Inflammatory macrophage treated with lipopolysaccharide for 1 hour (primary cell): Measurements from ENCODE around the gene CCDC191.

ENCODE experiments used
- DNase-seq, 2 donors: peaks; one replicate each; pipeline ENCODE4 v3.0.0-alpha.2; 2020 to 2022

The CCDC191 gene

DNA sequence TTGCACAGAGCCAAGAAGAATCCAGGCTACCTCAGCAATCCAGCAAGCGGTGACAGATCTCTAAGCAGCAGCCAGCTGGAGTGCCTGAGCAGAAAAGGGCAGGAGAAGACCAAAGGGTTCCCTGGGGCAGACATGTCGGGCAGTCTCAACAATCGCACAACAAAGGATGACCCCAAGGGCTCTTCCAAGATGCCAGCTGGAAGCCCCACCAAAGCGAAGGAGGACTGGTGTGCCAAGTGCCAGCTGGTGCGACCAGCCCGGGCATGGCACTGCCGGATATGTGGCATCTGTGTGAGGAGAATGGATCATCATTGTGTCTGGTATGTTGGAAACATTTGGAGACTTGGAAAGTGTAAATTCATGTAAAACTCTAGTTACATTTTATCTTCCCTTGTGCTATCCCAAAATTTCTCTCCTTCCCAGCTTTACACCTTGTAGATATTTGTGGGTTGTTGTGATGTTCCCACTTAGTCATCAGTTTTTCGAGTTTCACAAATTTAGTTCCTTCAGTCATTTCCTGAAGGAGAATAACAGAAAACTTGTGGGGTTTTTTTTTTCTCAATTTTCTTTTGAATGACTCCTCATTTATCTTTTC lies 102.1 kb downstream of the CCDC191 start:
- no peak for DNase-seq

DNA sequence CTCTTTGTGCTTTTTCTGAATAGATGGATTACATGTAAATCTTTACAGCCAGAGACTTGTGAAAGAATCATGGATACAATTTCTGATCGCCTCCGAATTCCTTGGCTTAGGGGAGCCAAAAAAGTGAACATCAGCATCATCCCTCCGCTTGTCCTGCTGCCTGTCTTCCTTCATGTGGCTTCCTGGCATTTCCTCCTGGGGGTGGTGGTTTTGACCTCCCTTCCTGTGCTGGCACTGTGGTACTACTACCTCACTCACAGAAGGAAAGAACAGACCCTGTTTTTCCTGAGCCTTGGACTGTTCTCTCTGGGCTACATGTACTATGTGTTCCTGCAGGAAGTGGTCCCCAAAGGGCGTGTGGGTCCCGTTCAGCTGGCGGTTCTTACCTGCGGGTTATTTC lies 102.6 kb downstream of the CCDC191 start:
- no peak for DNase-seq

DNA sequence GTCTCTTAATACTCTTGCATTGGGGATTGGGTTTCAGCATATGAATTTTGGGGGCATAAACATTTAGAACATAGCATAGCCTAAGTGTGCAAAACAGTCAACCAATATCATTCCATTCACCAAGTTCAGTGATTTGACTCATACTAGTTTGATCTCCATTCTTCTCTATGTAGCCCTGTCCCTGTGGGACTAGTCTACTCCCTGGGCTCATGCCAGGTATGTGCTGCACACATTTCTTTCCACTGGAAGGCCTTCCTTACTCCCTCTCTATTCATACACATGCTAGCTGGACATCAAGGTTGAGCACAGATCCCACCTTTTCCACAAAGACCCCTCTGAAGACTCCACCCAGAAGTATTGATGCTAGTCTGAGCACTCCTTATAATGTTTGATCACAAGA lies 103.4 kb downstream of the CCDC191 start:
- DNase-seq, result no peak

DNA sequence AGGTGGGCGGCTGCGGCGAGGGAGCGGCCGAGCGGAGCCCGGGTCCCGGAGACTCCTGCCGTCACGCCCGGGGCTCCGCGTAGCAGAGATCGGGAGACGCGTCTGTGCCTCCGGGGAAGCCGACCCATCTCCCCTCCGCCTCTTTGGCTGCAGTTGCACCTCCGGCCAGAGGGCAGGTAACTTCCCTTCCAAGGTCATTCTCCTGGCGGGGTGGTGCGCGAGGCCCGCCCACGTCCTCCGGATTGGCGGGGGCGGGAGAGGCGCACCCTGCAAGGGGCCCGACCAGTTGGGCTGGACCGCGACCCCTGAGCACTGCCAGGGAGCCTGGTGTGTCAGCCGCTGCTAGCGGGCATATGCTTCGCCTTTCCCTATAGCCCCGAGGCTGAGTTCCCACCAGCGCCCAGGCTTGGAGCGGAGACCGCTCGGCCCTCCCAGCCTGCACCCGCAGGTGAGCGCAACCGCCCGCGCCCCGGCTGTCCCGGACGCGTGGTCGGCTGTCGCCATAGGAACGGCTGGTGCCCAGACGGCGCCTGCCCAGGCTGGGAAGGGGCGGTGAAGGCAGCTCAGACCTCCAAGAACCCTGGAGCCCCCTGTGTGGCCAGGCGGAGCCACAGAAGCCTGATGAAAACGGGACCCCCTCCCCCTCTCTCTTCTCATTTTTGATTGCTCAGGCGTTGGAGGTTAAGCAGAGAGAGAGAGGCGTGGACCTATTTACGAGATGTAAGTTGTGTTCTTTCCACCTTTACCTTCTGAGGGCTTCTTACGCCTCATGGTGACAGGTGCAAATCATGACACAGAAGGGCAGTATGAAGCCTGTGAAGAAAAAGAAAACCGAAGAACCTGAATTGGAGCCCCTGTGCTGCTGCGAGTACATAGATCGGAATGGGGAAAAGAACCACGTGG lies 108.1 kb downstream of the CCDC191 start:
- DNase-seq, result no peak

DNA sequence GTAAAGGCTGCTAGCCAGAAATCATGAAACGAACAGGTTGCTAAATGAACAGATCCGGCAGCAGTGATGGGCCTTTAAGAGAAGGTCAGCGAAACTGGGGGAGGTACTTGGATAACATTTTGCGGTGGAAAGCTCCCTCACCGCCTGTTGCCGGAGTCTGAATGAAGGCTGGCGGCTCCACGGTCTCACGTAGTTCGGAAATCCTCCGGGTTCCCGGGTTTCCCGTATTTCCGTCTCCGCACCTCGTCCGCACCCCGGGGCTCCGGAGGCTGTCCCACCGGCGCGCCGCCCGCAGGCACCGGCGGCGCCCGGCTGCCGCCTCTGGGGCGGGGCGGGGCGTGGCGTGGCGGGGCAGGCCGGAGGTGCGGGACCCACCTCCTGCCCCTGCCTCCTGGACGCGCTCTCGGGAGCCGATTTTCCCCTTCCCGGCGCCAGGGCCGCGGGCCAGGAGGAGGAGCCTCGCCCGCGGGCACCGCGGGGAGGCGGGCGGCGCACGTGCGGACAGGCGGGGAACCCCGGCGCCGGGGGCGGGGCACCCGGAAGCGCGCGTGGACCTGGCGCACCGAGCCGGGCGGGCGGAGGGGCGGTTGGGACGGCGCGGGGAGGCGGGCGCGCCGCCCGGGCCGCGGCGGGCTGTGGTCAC lies 108.8 kb downstream of the CCDC191 start, which contains the start of gene ZDHHC23:
Gene ZDHHC23, plus strand, starts transcription at position 642 of the 643 bp plus-strand sequence. CDS start 790 bp downstream, outside the sequence.
- DNase-seq, result peak; percentile 36 to 37

DNA sequence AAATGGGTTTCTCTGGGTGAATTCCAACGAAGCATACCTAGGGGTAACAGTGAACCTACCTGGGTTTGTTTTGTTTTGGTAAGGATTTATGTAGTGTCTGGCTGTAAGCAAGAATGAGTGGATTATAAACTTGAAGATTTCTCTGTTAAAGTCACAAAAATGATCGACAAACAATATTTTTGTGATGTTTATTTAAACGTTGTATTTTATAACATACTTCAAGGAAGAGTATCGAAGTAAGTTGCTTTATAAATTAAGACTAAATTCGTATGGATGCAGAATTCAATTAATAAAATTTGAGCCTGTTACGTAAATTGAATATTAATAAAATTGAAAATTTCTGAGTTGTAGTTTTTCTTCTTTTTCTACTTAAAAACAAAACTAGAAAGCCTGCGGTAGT lies 109.5 kb downstream of the CCDC191 start:
- DNase-seq, result no peak

DNA sequence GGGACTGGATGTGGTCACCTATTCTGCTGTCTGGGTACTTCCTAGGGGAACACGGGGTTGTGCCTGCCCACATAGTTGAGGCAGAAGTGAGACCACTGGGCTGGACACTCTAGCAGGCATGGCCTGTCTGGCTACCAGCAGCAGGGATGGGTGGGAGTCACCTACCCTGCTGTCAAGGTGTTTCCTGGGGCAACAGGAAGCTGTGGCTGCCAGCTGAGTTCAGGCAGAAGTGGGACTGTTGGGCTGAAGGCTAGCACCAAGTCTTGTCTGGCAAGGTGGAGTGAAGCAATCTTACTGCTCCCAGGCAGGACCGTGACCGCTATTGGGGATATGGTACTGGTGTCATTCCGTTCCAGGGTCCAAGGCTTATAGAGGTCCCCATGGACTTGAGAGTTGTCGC lies 128.8 kb downstream of the CCDC191 start:
- no peak for DNase-seq

DNA sequence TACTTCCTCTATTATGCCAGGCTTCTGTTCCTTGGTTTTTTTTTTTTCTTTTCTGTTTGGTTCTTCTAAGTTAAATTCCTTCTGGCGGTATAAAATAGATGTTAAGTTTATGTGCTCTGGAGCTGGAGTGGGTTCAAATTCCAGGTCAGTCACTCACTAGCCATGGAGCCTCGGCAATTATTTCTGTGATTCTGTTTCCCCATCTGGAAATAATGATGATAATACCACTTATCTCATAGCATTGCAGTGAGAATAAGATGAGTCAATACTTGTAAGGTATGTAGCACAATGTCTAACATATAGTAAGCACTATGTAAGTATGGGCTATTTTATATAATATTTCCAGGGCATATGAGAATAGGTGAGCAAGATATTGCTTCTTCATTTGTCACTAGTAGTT lies 141.7 kb downstream of the CCDC191 start:
- DNase-seq, result no peak
